CD1c-positive myeloid dendritic cell (primary cell): ENCODE results near the gene UGT1A3.

Source experiments
- DNase-seq: peaks from one replicate; pipeline ENCODE4 v3.0.0-alpha.2; 2016; ENCODE audit errors: extremely low spot score

Gene UGT1A3

DNA sequence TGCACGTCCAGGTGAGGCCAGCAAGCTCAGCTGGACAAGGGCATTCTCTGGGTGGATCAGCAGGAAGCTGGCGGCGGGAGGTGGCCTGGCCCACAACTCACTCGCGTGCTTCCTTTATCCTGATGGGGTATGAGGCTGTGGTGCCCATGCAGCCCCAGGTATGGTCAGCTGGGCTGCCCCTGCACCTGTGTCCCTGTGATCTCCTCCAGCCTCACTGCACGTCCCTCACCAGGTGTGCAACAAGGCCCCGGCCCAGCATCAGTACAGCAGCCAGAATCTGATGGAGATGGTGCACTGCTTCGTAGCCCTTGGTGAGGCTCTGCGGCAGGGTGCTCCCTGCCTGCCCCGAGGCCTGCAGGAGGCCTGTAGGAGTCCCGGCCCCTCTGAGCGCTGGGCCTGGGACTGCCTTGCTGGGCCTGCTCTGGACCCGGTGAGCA is 66.9 kb downstream of the UGT1A3 start:
- no peak for DNase-seq

DNA sequence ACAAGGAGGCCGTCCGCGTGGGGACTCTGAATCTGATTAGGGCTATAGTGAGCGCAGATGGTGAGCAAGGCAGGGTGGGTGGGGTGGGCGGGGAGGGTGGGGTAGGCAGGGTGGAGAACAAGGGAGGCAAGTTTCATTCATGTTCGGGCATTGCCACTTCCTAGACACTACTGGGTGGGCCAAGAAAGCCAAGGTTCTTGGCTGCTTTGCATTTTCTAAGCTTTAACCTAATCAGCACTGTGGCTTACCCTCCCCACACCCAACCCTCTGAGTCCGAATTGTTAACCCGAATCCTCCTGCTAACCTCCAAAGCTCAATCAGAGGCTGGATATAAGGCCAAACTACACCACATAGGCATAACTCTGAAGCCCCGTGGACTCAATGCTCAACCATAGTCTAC is 67.4 kb downstream of the UGT1A3 start:
- no peak for DNase-seq

DNA sequence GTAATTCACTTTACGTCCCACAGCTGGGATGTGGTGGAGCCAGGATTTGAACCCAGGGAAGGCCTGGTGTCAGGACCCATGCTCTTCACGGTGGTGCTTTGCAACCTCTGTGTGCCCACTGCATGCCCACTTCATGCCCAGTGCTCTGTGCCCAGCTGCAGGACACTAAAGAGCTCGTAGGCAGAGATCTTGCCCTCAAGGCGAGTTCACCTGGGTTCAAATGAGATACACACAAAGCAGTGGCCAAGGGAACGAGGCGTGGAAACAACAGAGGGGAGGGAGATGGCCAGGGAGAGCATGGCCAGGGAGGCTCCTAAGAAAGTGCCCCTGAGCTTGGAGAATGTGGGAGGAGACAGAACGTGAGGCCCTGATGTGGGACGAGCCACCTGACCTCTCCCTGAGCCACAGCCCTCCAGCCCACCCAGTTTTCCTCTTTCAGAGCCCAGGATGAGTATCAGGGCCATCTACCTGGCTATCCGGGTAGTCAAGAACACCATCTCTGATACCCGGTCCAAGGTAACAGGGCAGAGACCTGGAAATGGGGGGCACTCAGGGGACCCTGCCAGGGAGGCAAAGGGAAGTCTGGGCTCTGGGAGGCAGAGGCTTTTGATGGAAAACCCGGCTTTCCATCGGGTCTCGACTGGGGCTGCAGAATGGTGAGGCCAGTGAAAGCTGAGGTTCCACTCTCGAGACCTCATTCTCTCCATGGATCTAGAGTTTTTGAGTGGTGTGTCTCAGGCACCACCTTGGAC is 69.7 kb downstream of the UGT1A3 start:
- DNase-seq: no peak

DNA sequence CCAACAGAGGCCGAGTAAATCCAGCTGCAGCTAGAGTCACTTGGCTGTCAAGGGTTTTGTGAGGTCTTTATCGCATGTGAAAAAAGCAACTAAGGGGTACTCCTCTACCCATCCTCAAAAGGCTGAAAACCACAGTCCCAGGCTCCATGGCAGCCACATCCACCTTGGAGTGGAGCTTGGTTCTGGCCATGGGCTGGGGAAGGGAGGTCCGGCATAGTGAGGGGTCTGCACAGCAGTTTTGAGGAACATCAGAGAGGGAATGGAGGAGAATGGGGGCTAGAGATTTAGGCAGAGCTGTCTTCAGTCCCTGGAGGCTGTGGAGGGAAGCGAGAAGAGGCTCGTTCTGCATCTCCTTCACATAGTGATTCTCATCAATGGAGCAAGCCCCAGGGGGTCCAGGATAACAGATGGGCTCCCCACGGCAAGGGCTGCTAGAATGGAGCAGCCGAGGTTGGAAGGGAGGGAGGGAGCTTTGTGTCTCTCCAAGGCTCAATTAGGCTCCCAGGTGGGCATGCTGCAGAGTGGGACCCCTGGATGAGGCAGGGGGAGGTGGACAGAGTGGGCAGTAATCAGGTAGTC is 70.3 kb downstream of the UGT1A3 start:
- no peak for DNase-seq

DNA sequence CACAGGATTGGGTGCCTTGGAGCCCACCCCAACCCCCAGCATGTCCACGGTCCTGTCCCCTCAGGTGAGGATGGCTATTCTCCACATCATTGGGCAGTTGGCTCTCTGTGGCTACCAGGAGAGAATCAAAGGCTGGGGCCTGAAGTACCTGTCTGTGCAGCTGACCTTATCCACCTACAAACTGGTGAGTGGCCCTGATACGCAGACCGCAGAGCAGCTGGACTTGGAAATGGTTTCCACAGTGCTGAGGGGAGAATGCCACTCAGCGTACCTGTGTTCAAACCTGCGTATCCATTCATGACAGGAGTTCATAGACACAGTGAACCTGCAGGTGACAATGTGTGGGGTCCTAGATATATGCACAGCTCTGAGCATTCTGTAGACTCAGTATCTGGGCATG is 70.9 kb downstream of the UGT1A3 start:
- no peak for DNase-seq

DNA sequence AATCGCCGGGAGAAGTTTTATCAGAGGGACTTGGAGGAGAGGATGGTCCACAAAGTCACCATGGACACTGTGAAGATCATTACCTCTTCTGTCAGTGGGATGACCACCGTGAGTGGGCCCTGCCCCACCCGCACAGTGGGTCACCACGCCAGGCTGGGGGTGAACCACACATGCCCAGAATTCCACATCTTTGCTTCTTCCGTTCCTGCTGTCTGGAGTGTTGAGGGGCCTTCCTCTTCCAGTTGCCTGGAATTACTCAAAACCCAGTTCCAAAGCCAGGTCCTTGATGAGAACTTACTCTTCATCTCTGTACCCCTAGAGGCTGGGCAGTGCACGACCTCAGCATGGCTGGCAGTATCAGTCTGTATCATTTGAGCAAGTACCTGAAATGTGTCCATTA is 71.4 kb downstream of the UGT1A3 start:
- no peak for DNase-seq

DNA sequence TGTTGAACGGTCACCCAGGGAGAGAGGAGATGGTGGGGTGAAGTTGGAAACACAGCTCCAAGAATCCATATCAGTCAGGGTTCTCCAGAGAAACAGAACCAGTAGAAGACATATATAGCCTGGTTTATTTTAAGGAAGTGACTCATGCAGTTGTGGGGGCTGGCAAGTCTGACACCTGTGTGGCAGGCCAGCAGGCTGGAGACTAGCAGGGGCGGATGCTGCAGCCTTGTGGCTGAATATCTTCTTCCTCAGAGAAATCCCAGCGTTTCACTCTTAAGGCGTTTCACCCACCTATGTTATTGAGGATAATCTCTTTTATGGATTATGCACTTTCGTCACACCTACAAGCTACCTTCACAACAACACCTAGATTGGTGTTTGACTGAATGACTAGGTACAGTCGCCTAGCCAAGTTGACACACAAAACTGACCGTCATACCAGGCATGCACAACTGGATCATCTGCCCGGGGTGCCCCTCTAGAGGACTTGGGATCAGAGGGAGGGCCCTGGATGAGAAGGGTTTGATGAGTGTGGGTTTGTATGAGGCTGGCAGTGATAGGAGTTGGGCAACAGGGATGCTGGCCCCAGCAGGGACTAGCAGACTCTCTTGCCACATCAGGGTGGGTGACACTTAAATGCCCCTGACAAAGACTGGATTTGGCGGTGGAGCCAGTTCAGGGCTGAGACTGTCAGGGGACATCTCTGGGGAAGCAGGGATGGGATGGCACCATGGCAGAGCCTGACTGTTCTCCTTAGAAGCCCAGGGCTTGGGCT is 72.7 kb downstream of the UGT1A3 start:
- no peak for DNase-seq

DNA sequence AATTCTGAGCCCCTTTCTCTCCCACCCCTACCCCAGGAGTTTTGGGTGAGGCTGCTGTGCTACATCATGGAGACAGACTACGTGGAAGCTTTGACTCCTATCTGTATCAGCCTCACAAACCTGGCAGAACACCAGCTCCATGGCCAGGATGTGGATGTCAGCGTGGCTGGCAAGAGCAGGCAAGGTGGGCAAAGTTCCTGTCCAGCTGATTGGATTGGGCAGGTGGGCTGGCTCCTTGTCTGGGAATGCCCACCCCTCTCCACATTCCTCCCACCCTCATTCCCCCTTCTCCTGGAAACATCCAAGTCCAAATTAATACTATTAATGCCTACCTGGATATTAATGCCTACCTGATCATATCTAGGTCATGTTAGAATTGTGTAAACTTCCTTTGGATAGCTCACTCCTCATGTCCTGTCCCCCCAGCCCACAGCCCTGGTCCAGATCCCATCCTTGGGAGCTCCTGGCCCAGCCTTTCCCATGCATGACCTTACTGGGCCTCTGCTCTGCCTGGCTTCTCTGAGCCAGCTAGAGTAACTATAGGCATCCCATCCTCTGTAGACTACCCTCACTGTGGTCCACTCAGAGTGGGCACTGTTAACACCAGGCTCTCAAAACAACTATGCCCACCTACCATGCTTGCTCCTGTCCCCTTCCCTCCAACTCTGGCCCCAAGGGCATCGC is 73.4 kb downstream of the UGT1A3 start:
- no peak for DNase-seq

DNA sequence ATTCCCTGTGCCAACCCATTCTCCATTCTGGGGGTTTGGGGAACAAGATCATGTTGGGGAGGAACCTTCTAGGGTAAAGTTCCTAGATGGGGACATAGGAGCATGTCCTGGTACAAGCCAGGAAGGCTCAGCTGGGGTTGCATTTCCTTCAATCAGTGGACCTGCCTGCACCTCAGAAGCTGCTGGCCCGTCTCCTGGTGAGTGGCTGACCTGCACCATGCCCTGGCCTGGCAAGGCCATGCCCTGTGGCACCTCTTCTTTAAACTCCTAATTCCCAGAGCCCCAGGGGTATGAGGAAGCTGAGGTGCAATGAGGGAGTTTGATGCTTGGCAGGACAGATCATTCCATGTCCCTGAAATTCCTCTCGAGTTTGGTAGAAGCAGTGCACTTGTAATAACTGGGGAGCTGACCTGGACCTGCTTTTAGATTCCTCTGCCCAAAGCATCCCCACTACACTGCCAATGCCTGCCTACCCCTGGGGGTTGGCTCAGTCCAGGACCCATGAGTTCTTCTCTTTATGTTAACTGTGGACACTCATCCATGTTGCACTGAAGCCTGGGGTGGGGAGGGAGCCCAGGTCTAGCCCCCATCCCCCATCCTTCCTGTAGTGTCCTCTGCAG is 74.6 kb downstream of the UGT1A3 start:
- DNase-seq: no peak

DNA sequence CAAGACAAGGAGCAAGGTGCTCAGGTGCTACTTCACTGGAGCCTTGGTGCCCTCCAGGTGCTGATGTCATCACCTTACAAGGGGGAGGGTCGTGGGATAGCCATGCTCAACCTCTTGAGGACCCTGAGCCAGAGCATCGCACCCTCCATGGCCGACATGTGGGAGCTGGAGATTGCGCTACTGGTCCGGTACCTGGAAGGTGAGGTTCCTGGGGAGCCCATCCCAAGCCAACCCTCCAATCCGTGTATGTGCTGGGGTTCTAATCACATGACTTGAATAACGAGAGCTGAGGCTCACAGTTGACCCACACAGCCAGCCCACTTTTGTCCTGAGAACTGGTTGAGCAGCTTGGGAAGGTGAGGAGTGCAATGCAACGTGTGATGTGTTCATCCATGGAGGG is 75.2 kb downstream of the UGT1A3 start:
- DNase-seq: no peak

DNA sequence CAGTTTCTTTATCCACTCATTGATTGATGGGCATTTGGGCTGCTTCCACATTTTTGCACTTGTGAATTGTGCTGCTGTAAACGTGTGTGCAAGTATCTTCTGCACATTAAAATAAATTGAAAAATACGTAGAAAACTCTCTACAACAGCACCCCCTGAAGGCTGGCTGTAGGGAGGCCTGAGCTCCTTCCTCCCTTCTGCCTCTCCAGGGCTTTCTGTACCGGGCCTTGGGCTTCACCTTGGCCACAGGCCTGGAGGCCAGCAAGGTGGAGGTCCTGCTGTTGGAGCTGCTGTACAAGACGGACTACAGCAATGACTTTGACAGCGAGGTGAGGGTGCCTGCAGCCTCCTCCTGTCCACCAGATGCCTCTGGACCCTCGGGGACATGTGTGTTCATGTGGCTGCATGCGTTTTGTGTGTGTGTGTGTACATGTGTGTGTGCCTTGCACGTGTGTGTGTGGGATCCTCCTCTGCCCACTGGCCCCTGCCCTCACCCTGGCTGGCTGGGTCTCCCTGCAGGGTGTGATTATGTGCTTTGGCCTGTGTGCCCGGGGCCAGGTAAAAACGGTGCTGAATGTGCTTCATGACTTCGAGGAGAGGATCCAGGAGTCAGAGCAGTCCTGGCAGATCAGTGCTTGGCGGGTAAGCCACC is 78.5 kb downstream of the UGT1A3 start:
- no peak for DNase-seq

DNA sequence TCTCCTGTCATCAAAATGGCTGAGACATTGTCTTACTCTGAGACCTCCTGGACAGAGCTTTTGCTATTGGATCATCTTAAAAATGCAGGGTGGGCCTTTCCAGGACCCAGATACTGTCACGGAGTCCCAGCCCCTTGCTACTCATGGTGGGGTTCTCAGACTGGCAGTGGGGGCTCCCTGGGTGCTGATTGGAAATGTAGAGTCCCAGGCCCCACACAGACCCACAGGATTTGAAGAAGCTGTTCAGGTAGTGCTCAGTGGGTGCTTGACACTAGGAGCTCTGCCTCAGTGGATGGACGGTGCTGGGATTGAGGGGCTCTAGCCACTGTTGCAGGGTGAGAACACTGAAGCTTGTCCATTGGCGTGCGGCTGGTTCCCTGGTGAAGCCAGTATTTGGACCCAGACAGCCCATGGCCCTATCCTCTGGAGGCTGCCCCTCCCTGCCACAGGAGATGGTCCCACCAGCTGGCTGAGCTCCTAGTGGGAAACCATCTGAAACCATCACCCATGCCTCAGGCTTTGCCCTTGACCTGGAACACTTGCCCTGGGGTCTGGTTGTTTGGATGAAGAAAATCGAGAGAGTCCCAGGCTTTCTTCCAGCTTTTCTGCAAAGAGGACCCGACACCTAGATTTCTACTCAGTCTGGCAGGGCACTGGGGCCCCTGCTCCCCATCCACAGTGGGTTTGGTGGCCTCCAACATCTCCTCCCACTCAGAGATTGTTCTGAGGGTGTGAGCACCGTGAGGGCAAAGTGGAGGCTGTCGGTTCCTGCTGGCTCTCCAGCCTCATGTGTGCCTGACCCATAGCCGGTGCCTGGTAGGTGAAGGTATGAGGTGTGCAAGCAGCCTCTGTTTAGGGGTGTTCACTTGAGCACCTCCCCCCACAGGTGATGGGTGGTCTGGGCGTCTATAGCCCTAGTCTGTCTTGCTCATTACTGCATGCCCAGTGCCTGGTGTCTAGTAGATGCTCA is 79.4 kb downstream of the UGT1A3 start:
- no peak for DNase-seq

DNA sequence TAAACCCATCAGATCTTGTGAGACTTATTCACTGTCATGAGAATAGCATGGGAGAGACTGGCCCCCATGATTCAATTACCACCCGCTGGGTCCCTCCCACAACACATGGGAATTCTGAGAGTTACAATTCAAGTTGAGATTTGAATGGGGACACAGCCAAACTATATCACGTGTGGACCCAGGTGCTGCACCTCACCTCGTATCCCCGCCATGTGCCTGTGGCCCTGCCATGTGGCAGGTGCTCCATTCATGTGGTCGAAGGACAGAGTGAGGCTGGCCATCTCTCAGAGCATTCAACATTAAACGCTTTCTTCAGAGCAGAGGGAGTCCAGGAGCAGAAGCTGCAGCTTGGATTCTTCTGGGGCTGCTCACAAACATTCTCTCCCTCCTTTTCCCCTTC is 81.5 kb downstream of the UGT1A3 start:
- DNase-seq: no peak

DNA sequence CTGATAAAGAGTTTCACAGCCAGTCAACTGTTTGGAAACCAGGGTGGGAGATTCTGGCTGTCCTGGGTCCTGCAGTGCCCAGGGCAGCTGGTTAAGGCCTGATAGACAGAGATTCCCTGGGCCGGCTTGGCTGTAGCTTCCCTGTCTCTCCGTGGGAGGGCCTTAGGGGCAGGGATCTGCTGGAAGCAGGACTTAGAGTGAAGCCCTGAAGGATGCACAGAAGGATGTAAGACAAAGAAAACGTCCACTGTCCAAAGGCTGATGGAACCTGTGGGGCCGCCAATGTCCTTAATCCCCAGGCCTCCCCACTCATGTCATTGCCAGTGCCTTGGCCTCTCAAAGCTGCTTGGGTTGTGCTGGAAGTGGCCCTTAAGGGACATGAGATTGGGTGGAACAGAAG is 82.2 kb downstream of the UGT1A3 start:
- DNase-seq: no peak

DNA sequence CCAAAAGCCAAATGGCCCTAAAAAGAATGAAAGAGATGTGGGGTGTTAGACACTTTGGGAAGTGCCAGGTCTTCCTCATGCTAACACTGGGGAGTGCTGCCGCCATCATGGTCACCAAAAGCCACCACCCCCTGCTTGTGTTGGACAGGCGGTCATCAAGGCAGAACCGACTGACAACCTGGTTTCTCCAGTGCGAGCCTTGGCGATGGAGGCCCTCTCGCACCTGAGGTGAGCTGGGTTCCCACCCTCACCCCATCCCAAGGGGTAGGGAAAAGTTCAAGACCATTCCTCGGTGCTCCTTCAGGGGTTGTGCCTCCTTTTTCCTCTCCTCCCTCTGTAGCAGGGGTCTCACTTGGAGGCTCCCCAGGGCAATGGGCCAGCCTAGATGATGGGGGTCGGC is 82.9 kb downstream of the UGT1A3 start:
- no peak for DNase-seq

DNA sequence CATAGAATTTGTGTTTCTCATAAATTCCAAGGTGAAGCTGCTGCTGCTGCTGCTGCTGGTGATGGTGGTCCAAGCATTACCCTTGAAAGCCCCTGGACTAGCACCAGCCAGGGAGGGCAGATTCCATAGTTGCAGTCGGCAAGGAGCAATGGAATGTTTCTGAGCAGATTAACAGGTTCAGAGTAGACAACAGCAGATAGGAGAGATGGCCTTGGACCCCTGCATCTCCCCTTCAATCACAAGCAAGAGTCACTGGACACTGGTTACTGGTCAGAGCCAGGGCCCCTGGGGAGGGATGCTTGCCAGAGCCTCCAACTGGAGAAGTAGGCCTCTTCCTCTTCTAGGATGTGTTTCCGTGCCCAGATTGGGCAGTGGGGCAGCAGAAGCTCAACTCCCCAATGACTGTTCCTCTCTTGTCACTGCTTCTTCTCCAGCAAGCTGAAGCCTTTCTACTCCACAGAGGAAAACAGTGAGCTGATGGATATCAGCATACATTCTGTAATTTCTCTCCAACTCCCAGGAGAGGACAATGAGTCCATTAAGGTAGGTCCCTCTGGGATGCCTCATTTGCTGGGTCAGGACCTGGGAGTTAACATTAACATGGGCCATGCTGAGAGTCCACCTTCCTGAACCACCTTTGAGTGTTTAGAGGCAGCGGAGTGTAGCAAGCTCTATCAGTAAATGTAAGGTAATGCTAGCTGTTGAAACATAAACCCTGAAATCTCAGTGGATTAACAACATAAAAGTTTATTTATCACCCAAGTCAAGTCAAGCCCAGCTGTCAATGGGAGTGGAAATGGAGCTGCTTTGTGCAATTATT is 84.6 kb downstream of the UGT1A3 start:
- DNase-seq: no peak

DNA sequence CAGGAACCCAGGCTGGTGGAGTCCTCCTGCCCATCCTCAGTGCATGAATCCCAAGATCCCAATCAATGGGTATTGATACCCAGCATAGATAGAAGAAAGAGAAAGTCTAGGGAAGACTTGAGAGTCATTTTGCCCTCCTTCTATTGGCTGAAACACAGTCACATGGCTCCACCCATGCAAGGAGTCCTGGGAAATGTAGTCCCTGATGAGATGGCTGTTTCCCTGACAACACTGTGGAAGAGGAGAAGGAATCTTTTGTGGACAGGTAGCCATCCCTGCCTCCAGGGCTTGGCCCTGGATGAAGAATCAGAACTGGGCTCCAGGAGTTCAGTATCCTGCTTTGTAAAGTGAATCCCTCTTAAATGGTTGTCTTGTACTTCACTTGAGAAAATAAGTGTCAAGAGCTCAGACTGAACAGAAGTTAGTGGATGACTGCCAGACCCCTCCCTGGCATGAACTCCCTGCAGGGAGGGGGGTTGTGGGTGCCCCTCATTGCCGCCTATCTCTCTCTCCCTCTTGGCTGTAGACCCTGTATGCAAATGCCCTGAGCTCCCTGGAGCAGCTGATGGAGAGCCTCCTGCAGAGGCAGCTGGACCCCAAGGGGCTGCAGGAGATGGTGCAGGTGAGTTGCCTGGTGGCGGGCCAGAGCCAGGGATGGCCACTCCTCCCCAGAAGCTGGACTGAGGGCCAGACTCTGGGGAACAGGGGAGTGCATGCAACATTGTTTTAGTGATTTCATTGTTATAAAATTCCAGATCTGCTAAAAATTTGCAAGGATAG is 85.4 kb downstream of the UGT1A3 start:
- no peak for DNase-seq

DNA sequence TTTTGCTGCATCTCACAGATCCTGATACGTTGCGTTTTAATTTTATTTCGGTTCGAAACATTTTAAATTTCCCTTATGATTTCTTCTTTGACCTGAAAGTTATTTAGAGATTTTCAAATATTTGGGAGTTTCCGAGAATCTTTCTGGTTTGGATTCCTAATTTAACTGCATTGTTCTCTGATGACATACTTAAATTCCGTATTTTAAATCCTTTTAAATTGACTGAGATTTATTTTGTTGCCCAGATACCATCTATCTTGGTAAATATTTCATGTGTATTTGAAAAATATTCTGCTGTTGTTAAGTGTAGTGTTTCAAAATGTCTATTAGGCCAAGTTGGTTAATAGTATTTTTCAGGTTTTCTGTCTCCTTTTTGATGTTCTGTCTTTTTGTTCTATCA is 87.0 kb downstream of the UGT1A3 start:
- no peak for DNase-seq

DNA sequence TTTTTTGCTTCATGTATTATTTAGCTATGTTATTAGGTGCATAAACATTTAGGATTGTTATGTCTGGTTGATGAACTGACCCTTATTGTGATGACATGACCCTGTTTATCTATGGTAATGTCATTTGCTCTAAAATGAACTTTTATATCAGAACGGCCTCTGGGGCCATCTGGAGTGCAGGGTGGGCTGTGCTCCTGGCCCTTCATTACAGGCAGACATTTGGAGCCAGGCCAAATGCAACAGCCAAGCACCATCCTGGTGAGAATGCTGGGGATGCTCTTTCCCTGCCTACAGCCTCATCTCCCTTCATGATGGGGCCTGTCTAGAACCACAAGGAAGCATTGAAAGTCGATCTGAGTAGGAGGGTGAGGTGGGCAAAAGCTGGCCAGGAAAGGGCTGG is 87.5 kb downstream of the UGT1A3 start:
- DNase-seq: no peak
